B cell (primary cell): ENCODE measurements around the gene ITGAV. TPM values are rescaled to one million over a fixed set of nuclear protein-coding genes. Genes with fewer than 3 reads are reported as not detected.

Source experiments
- ATAC-seq: fragments of 200-7000 bp; cut with Tn5 transposase; one replicate; pipeline ENCODE4 v1.10.0; 2021; ENCODE audit warnings: low read depth, mild to moderate bottlenecking, moderate number of reproducible peaks, moderate library complexity
- CTCF ChIA-PET: fragments of 350-600 bp; sonication (Branson Sonifier 250); formaldehyde crosslinking; loops from one replicate; lab custom pipeline; 2021; ENCODE audit warnings: antibody characterized with exemption, inconsistent platforms; lab: Charles Lee
- POLR2A ChIA-PET: fragments of 350-600 bp; sonication (Branson Sonifier 250); formaldehyde crosslinking; loops from one replicate; lab custom pipeline; 2021; ENCODE audit warnings: antibody characterized with exemption; lab: Charles Lee
- DNase-seq: peaks from one replicate; pipeline ENCODE4 v3.0.0; 2013
- H2AFZ ChIP-seq: 2 replicates; pipeline ENCODE4 v1.6.1; 2012; ENCODE audit warnings: mild to moderate bottlenecking, low read depth, low read length; ENCODE audit not compliant: insufficient read depth, poor library complexity, severe bottlenecking
- H3K27ac ChIP-seq, 2 donors: 1 replicate in 1 of 2; 2 replicates in 1 of 2; pipeline ENCODE4 v1.5.1; 2012 to 2013; ENCODE audit warnings: low read length in 2 of 2, mild to moderate bottlenecking in 2 of 2, moderate library complexity in 1 of 2
- H3K27me3 ChIP-seq, 4 experiments: fragments of 200-600 bp in 1 of 4; sonication (generic) in 1 of 4; replicated peaks in 1 of 4; 1 replicate in 2 of 4; 2 replicates in 2 of 4; pipeline versions ENCODE4 v1.6.1 to v1.7.0; 2013 to 2016; ENCODE audit warnings: low read length in 3 of 4, mild to moderate bottlenecking in 2 of 4, mixed read lengths in 1 of 4, moderate library complexity in 1 of 4; ENCODE audit not compliant: insufficient read depth in 4 of 4, control insufficient read depth in 3 of 4; ENCODE audit errors: control extremely low read depth in 1 of 4
- H3K36me3 ChIP-seq, 2 experiments: replicated peaks in 1 of 2; 1 replicate in 1 of 2; 2 replicates in 1 of 2; pipeline versions ENCODE4 v1.6.1 to v1.7.1; 2013; ENCODE audit warnings: low read length in 1 of 2; ENCODE audit not compliant: insufficient read depth in 2 of 2, control insufficient read depth in 1 of 2; ENCODE audit errors: control extremely low read depth in 1 of 2, extremely low read depth in 1 of 2
- H3K4me1 ChIP-seq, 2 donors: fragments of 200-600 bp in 1 of 2; sonication (generic) in 1 of 2; 1 replicate in 1 of 2; 2 replicates in 1 of 2; pipeline versions ENCODE4 v1.5.1 to v1.6.1; 2013 to 2017; ENCODE audit warnings: low read length in 2 of 2; ENCODE audit not compliant: control insufficient read depth in 2 of 2, insufficient read depth in 2 of 2
- H3K4me2 ChIP-seq: replicated peaks from 2 replicates; pipeline ENCODE3; 2012; ENCODE audit warnings: mild to moderate bottlenecking, low read depth, low read length; ENCODE audit not compliant: poor library complexity, severe bottlenecking
- H3K4me3 ChIP-seq, 5 experiments: fragments of 200-600 bp in 1 of 5; sonication (generic) in 1 of 5; 1 replicate in 3 of 5; 2 replicates in 2 of 5; pipeline versions ENCODE4 v1.5.1 to v1.7.0; 2011 to 2016; ENCODE audit warnings: low read length in 4 of 5, mild to moderate bottlenecking in 4 of 5, low read depth in 2 of 5, control low read depth in 1 of 5, moderate library complexity in 1 of 5; ENCODE audit not compliant: insufficient read depth in 1 of 5; ENCODE audit errors: control extremely low read depth in 1 of 5, extremely low read depth in 1 of 5
- H3K79me2 ChIP-seq: fragments of 200-600 bp; sonication (generic); one replicate; pipeline ENCODE4 v1.6.0; 2016; ENCODE audit warnings: low read length; ENCODE audit not compliant: control insufficient read depth, insufficient read depth
- H3K9ac ChIP-seq: fragments of 200-600 bp; sonication (generic); 2 replicates; pipeline ENCODE4 v1.6.1; 2017; ENCODE audit warnings: mild to moderate bottlenecking, low read length, moderate library complexity
- H3K9me3 ChIP-seq, 3 donors: one replicate each; pipeline versions ENCODE4 v1.6.1 to v1.7.1; 2013; ENCODE audit warnings: low read length in 2 of 3; ENCODE audit not compliant: control insufficient read depth in 2 of 3, insufficient read depth in 1 of 3; ENCODE audit errors: control extremely low read depth in 1 of 3
- H4K20me1 ChIP-seq: 2 replicates; pipeline ENCODE4 v1.6.0; 2012; ENCODE audit warnings: mild to moderate bottlenecking, low read length; ENCODE audit not compliant: insufficient read depth, control insufficient read depth, poor library complexity, severe bottlenecking
- H3K27ac Mint-ChIP-seq: one replicate; pipeline ENCODE4 v1.8.0; 2021; ENCODE audit warnings: mixed read lengths
- H3K27me3 Mint-ChIP-seq: one replicate; pipeline ENCODE4 v1.8.0; 2021; ENCODE audit warnings: mixed read lengths
- H3K4me1 Mint-ChIP-seq: one replicate; pipeline ENCODE4 v1.8.0; 2021; ENCODE audit warnings: mixed read lengths
- H3K4me3 Mint-ChIP-seq: one replicate; pipeline ENCODE4 v1.8.0; 2021; ENCODE audit warnings: mixed read lengths
- H3K9me3 Mint-ChIP-seq: one replicate; pipeline ENCODE4 v1.8.0; 2022; ENCODE audit warnings: mixed read lengths; ENCODE audit not compliant: insufficient read depth
- CTCF ChIP-seq: fragments of 200-600 bp; IDR thresholded peaks from one replicate; pipeline ENCODE4 v1.8.0; 2022; ENCODE audit warnings: antibody characterized with exemption, mild to moderate bottlenecking
- EZH2 ChIP-seq: IDR thresholded peaks from 2 replicates; pipeline ENCODE4 v1.6.1; 2012; ENCODE audit warnings: borderline replicate concordance, low read depth, mild to moderate bottlenecking, moderate library complexity, low read length; ENCODE audit not compliant: insufficient read depth, poor library complexity, severe bottlenecking
- WGBS: methylation state at CpG from one replicate; pipeline ENCODE4 v1.1.5; 2013; ENCODE audit warnings: missing lambda C conversion rate; ENCODE audit not compliant: insufficient coverage; 5-methylcytosine and 5-hydroxymethylcytosine counted together
- intact Hi-C: fragments of 100-400 bp; cut with micrococcal nuclease; formaldehyde crosslinking; loops from one replicate; pipeline ENCODE4 v1.10.0; 2022
- polyA plus RNA-seq: library from polyadenylated mRNA; depleted of rRNA; stranded (reverse); fragments of >200 nt; gene quantifications from 2 replicates; pipeline ENCODE4 v1.2.3, GENCODE V29; 2012
- total RNA-seq, 2 donors: library from RNA; stranded (reverse); fragments of 120-200 nt in 1 of 2; gene quantifications; 1 replicate in 1 of 2; 2 replicates in 1 of 2; pipeline versions ENCODE4 v1.2.3 to v1.2.4, GENCODE V29; 2013 to 2022

Gene ITGAV
- total and polyA plus RNA-seq, 2 donors (not counting 1 experiment from before 2014, with no cell fraction given), result 0.58 to 3.6 TPM

- H4K20me1 ChIP-seq, result no peaks in the 10 kb centered on the region
- WGBS, result no CpG with 5 or more reads among the region's 2 CpGs
- H3K27ac ChIP-seq, result no peak overlapping the region
- no peak overlapping the region for H3K4me2 ChIP-seq
- H3K36me3 ChIP-seq, result no peaks in the 10 kb centered on the region
- no peak for TF ChIP-seq CTCF
- no peak for TF ChIP-seq EZH2
- Mint-ChIP-seq H3K4me3 (no peak overlapping the region), H3K9me3 (no peaks in the 10 kb centered on the region), H3K27me3 (no peaks in the 10 kb centered on the region), H3K4me1 (no peaks in the 10 kb centered on the region), H3K27ac (no peak overlapping the region)
- no peak overlapping the region for H3K9ac ChIP-seq
- intact Hi-C loops, result no loop called here
- ATAC-seq (no peak), DNase-seq (no peak)
- no peak overlapping the region for H3K4me3 ChIP-seq
- H3K27me3 ChIP-seq, result no peaks in the 10 kb centered on the region
- no peaks in the 10 kb centered on the region for H3K9me3 ChIP-seq
- ChIA-PET POLR2A (no interaction called here), CTCF (no interaction called here)
- H2AFZ ChIP-seq, result no peak overlapping the region
- no peaks in the 10 kb centered on the region for H3K79me2 ChIP-seq
- no peaks in the 10 kb centered on the region for H3K4me1 ChIP-seq
Observed at GRCh38 chr2:186612555-186613440, 22.9 kb downstream of the ITGAV start.

GRCh38 chr2:186614373-186614772 lies 24.5 kb downstream of the ITGAV start:
- H3K4me1 ChIP-seq, result no peaks in the 10 kb centered on the region
- no peak for ATAC-seq
- H3K36me3 ChIP-seq, result no peaks in the 10 kb centered on the region
- H3K27ac Mint-ChIP-seq, result no peak overlapping the region
- no peaks in the 10 kb centered on the region for H3K9me3 ChIP-seq
- H3K27me3 Mint-ChIP-seq, result no peaks in the 10 kb centered on the region
- H3K27me3 ChIP-seq, result no peaks in the 10 kb centered on the region
- ChIA-PET CTCF (no interaction called here), POLR2A (no interaction called here)
- no peaks in the 10 kb centered on the region for H4K20me1 ChIP-seq
- no peak overlapping the region for H3K4me3 Mint-ChIP-seq
- intact Hi-C loops, result no loop called here
- no peaks in the 10 kb centered on the region for H3K4me1 Mint-ChIP-seq
- no peak overlapping the region for H2AFZ ChIP-seq
- H3K27ac ChIP-seq, result no peak overlapping the region
- H3K79me2 ChIP-seq, result no peaks in the 10 kb centered on the region
- H3K4me3 ChIP-seq, result no peak overlapping the region
- H3K9ac ChIP-seq, result no peak overlapping the region
- H3K9me3 Mint-ChIP-seq, result no peaks in the 10 kb centered on the region
- no peak for TF ChIP-seq EZH2
- TF ChIP-seq CTCF, result no peak
- no peak overlapping the region for H3K4me2 ChIP-seq
- DNase-seq, result no peak
- no CpG with 5 or more reads among the region's 2 CpGs for WGBS
